GM12873 (cell line): ENCODE results near the gene APH1B.

ENCODE experiments used
- CTCF ChIP-seq: IDR thresholded peaks from 2 replicates; pipeline ENCODE4 v1.5.1; 2012; ENCODE audit warnings: low read depth, mild to moderate bottlenecking, moderate library complexity, low read length, control low read depth; ENCODE audit not compliant: insufficient read depth; ENCODE audit errors: missing control alignments

The APH1B gene

GRCh38 chr15:63254991-63255390 is 22.4 kb upstream of the APH1B start:
- no peak for TF ChIP-seq CTCF

- no peak for TF ChIP-seq CTCF
Measured at GRCh38 chr15:63255489-63255990, 21.9 kb upstream of the APH1B start.

- TF ChIP-seq CTCF = no peak
Measured at GRCh38 chr15:63256433-63257274, 20.8 kb upstream of the APH1B start.

- TF ChIP-seq CTCF = no peak
Measured at GRCh38 chr15:63258658-63259057, 18.7 kb upstream of the APH1B start.

GRCh38 chr15:63260791-63261190 is 16.6 kb upstream of the APH1B start:
- no peak for TF ChIP-seq CTCF

GRCh38 chr15:63261311-63261710 is 16.1 kb upstream of the APH1B start:
- TF ChIP-seq CTCF = no peak

- no peak for TF ChIP-seq CTCF
Measured at GRCh38 chr15:63263519-63263918, 13.9 kb upstream of the APH1B start.
